Epithelial cell of esophagus (primary cell): ENCODE results near the gene TNNC1.

Source experiments
- DNase-seq: peaks from one replicate; pipeline ENCODE4 v3.0.0; 2010; ENCODE audit warnings: low read depth
- H3K4me3 ChIP-seq: 2 replicates; pipeline ENCODE4 v1.5.1; 2011; ENCODE audit warnings: mild to moderate bottlenecking, low read length, control low read depth
- TF ChIP-seq, protein P1 (sequence below): IDR thresholded peaks from 2 replicates; pipeline ENCODE4 v1.5.1; 2011; ENCODE audit warnings: low read depth, mild to moderate bottlenecking, low read length, control low read depth, inconsistent platforms; ENCODE audit not compliant: insufficient read depth; ENCODE audit errors: missing control alignments

TNNC1 gene

DNA sequence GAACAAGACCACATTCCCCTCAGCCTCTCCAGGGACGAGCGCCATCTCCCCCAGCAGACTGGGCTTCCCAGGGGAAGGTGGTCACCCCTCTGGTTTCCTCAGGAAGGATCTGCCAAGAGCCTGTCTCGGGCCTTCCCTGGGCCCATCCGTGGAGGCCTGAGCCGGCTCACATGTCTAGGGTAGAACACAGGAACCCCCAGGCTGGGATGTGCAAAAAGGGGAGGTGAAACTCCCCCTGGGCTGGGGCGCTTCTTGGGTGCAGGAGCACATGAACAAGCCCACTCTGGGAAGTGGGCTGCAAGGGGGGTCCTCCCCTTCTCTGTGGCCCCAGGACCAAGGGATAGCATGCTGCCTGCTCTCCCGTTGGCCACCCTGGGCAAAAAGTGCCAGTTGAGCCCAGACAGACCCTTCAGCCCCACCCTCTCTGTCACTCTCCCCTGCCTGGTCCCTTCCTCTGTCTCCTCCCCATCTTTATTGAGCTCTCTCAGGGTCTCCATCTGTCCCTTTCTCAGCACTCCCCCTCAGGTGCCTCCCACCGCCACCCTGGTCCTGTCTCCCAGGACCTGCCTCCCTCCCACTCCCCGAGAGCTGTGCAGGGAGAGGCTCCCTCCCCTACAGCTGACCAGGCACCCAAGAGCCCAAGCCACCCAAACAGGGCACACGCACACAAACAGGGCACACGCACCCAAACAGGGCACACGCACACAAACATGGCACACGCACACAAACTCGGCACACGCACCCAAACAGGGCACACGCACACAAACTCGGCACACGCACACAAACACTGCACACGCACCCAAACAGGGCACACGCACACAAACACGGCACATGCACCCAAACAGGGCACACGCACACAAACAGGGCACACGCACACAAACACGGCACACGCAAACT, 9.8 kb downstream of the TNNC1 start:
- TF ChIP-seq, protein P1, sequence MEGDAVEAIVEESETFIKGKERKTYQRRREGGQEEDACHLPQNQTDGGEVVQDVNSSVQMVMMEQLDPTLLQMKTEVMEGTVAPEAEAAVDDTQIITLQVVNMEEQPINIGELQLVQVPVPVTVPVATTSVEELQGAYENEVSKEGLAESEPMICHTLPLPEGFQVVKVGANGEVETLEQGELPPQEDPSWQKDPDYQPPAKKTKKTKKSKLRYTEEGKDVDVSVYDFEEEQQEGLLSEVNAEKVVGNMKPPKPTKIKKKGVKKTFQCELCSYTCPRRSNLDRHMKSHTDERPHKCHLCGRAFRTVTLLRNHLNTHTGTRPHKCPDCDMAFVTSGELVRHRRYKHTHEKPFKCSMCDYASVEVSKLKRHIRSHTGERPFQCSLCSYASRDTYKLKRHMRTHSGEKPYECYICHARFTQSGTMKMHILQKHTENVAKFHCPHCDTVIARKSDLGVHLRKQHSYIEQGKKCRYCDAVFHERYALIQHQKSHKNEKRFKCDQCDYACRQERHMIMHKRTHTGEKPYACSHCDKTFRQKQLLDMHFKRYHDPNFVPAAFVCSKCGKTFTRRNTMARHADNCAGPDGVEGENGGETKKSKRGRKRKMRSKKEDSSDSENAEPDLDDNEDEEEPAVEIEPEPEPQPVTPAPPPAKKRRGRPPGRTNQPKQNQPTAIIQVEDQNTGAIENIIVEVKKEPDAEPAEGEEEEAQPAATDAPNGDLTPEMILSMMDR: no peak
- no peak overlapping the region for H3K4me3 ChIP-seq
- no peak for DNase-seq

DNA sequence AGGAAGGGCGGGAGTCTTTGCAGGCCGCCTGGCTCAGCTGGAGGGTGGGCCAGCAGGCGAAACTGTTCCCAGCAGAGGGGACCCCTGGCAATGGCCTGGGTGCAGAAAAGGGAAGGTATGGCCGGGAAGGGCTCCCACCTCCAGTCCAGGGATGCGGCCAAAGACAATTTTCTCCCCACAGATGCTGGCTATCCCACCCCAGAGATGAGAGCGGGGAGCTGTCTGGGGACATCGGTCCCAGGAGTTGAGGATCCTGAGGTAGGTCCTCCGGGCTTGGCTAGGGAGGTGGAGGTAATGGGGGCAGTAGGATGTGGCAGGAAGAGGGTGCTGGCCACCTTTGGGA, 10.6 kb downstream of the TNNC1 start:
- H3K4me3 ChIP-seq: no peak overlapping the region
- DNase-seq: no peak
- TF ChIP-seq, protein P1: no peak

DNA sequence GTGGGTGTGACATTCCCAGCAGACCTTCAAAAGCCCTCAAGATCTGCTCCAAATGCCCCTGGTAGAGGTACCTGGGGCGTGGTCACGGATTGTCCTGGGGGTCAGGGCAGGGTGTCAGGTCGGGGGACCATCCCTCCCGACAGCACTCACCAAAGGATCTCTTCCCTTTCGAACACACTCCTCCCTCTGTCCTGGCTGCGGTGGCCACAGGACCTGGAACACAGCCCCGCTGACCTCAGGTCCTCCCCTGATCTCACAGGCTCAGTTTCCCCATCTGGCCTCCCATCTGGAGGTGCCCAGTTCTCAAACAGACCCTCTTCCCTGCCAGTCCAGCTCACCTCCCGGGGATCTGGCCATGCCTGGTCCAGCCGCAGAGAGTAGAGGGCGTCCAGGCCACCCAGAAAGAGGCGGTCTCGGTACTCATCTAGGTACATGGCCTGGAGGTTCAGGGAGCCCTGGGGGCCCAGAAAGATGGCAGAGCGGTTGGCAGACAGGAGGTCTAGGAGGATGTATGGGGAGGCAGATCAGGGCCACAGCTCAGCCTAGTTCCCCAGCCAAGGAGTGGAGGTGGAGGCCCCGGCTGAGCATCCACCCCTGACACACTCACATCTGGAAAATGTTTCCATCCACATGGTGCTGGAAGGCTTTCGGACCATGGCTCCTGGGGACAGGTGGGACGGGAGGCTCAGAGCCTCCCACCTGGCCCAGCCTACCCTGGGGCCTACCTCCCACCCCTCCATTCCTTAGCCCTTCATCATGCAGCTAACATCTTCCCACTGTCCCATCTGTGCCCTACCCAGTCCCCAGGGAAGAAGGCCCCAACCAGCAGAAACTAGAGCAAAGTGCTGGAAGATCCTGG, 11.2 kb downstream of the TNNC1 start:
- TF ChIP-seq, protein P1: no peak
- no peak for DNase-seq
- no peak overlapping the region for H3K4me3 ChIP-seq

GRCh38 chr3:52441772-52442332, 12.0 kb downstream of the TNNC1 start:
- DNase-seq: no peak
- H3K4me3 ChIP-seq: no peak overlapping the region
- TF ChIP-seq, protein P1: no peak

GRCh38 chr3:52441091-52441771, 12.6 kb downstream of the TNNC1 start:
- no peak for DNase-seq
- TF ChIP-seq, protein P1: no peak
- no peak overlapping the region for H3K4me3 ChIP-seq

DNA sequence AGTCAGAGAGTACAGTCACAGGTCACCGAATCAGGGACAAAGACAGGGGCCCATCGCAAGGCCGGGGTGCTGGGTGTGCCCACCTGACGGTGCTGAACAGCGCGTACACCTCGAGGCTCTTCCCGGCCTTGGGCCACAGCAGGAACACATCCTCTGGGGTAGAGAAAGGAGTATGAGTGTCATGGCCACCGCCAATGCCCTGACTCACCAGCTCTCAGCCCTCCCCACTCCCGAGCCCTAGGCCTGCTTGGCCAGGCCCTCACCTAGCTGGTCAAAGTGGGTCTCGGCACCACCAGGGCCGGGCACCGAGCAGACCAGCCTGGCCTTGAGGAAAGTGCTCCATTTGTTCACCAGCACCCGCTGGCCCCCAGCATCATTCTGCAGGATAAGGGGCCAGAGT, 13.2 kb downstream of the TNNC1 start:
- TF ChIP-seq, protein P1: no peak
- H3K4me3 ChIP-seq: no peak overlapping the region
- DNase-seq: no peak
